Breast epithelium (tissue), 3 donors: ENCODE measurements around the gene TMCO4.

Experiments used
- POLR2A ChIP-seq: fragments of 450-650 bp; IDR thresholded peaks from one replicate; pipeline ENCODE4 v1.6.1; 2016; ENCODE audit warnings: antibody characterized with exemption, mild to moderate bottlenecking, moderate library complexity
- POLR2AphosphoS5 ChIP-seq, 3 donors: sonication (generic); formaldehyde crosslinking; IDR thresholded peaks; one replicate each; pipeline ENCODE4 v1.6.1; 2017; ENCODE audit warnings: antibody characterized with exemption in 3 of 3
- TF ChIP-seq, protein P1 (sequence below), 3 donors: fragments of 450-650 bp; IDR thresholded peaks; one replicate each; pipeline ENCODE4 v1.5.1; 2016 to 2017; ENCODE audit warnings: antibody characterized with exemption in 3 of 3, mild to moderate bottlenecking in 3 of 3, moderate library complexity in 3 of 3

DNA sequence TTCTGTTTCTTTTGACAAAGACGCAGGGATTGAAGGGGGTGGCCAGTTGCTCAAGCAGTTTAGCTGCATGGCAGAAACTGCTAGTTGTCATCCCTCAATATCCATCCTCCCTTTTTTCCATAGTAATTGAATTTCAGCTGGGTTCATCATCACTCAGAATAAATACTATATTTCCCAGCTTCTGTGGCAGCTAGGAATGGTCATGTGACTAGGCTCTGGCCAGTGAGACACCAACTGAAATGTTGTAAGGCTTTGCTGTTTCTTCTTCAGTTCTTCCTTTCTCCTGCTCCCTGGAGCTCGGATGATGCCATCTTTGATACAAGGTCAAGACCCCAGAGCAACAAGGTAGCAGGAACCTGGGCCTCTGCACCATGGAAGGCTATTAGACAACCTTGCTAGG is 61.0 kb downstream of the TMCO4 start:
- TF ChIP-seq POLR2AphosphoS5 (IDR thresholded peaks at IDR 0.05) (no peak), POLR2A (no peak)
- TF ChIP-seq, protein P1, sequence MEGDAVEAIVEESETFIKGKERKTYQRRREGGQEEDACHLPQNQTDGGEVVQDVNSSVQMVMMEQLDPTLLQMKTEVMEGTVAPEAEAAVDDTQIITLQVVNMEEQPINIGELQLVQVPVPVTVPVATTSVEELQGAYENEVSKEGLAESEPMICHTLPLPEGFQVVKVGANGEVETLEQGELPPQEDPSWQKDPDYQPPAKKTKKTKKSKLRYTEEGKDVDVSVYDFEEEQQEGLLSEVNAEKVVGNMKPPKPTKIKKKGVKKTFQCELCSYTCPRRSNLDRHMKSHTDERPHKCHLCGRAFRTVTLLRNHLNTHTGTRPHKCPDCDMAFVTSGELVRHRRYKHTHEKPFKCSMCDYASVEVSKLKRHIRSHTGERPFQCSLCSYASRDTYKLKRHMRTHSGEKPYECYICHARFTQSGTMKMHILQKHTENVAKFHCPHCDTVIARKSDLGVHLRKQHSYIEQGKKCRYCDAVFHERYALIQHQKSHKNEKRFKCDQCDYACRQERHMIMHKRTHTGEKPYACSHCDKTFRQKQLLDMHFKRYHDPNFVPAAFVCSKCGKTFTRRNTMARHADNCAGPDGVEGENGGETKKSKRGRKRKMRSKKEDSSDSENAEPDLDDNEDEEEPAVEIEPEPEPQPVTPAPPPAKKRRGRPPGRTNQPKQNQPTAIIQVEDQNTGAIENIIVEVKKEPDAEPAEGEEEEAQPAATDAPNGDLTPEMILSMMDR (IDR thresholded peaks at IDR 0.05), result no peak
